ENCODE results near the gene LRSAM1. TPM values are rescaled to one million over a fixed set of nuclear protein-coding genes. Genes with fewer than 3 reads are reported as not detected.

The LRSAM1 gene
- total RNA-seq, 1 donor: 12.3 TPM

DNA sequence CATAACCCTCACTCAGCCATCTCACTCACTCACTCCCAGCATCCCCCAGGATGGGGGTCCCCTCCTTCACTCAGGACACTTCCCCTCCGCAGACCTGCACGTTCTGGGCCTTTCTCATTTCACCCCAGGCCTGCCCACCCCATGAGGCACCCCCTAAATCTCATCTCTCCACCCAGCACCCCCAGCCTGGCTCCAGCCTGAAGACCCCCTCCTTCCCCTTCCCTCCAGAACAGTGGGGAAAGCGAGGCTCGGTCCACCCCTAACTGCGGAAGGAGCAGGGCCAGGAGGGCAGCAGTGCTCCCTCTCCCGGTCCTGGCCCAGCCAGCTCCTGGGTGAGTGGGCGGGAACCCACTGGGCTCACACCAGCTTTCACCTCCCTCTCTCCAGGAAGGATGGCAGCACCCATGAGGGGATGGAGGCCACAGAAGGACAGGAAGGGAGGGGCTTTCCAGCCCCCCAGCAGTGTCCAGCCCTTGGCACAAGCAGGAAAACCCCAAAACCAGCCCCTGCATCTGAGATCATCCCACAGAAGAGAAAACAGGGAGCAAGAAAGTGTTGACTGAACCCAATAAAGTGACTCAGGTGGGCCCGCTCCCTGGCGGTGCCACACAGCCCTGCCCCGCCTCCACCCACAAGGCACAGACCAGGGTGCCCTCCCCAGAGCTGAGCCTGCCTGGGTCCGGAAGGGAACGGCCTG, 55.0 kb downstream of the LRSAM1 start:
- H3K4me1 ChIP-seq (ENCODE audit: insufficient read depth, low read length): no peaks in the 10 kb centered on the region
- TF ChIP-seq, protein P1, sequence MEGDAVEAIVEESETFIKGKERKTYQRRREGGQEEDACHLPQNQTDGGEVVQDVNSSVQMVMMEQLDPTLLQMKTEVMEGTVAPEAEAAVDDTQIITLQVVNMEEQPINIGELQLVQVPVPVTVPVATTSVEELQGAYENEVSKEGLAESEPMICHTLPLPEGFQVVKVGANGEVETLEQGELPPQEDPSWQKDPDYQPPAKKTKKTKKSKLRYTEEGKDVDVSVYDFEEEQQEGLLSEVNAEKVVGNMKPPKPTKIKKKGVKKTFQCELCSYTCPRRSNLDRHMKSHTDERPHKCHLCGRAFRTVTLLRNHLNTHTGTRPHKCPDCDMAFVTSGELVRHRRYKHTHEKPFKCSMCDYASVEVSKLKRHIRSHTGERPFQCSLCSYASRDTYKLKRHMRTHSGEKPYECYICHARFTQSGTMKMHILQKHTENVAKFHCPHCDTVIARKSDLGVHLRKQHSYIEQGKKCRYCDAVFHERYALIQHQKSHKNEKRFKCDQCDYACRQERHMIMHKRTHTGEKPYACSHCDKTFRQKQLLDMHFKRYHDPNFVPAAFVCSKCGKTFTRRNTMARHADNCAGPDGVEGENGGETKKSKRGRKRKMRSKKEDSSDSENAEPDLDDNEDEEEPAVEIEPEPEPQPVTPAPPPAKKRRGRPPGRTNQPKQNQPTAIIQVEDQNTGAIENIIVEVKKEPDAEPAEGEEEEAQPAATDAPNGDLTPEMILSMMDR (IDR thresholded peaks at IDR 0.05; ENCODE audit: extremely low read depth, low read depth, low read length): no peak
- H3K79me2 ChIP-seq (ENCODE audit: insufficient read depth, low read length): peaks cover 74% of the 10 kb centered on the region
- H3K4me3 ChIP-seq (ENCODE audit: insufficient read depth, low read length): no peak overlapping the region
- DNase-seq (ENCODE audit: insufficient read length, low spot score, missing footprints): peak; percentile 65
- H3K9me3 ChIP-seq (ENCODE audit: low read depth, low read length): no peaks in the 10 kb centered on the region
- H3K27me3 ChIP-seq (ENCODE audit: insufficient read depth, low read length): no peaks in the 10 kb centered on the region
- H4K20me1 ChIP-seq (ENCODE audit: insufficient read depth, low read length): peaks cover 19% of the 10 kb centered on the region
- H2AFZ ChIP-seq (ENCODE audit: low read length): no peak overlapping the region
- peaks cover 91% of the 10 kb centered on the region for H3K36me3 ChIP-seq (ENCODE audit: insufficient read depth, low read length)
- H3K27ac ChIP-seq (ENCODE audit: low read depth, low read length): peak overlapping the region; percentile 28
- H3K4me2 ChIP-seq (ENCODE audit: insufficient read depth, low read length): no peak overlapping the region

DNA sequence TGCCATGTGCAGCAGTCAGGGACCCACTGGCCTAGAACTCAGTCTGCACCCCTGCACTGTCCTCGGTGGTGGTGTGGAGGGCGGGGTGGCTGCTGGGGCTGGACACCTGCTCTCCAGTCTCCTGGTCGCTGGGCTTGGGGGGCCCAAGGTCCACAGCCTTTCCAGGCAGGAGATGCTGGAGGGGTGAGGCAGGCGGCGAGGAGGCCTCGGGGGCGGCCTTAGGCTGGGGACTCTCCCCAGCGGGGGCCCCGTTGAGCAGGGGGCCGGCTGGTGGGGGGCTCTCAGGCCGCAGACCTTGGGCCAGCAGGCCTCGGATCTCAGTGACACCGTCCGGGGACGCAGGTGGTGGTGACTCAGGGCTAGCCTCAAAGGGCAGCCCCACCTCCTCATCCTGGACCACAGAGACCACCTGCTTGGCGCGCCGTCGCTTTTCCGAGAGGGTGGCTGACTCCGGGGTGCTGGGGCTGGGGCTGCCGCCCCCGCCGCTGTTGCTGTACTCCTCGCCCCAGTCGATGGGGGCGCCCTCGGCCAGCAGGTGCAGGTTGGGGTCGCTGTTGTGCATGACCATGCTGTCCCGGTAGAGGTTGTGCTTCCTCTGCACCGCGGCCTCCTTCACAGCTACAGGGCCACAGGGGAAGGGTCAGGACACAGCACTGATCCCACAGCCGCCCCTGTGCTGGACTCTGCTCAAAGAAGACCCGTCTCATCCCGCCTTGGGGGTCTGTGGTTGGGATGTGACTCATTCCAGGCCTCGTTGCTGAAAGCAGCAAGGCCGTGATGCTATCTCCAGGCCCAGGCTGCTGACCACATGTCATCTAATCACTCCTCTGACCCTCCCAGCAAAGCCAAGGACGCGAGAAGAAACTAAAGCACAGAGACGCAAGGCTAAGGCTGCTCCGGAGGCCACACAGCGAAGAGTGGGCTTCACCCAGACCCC, 55.8 kb downstream of the LRSAM1 start:
- H3K4me1 ChIP-seq (ENCODE audit: insufficient read depth, low read length): no peaks in the 10 kb centered on the region
- H3K4me3 ChIP-seq (ENCODE audit: insufficient read depth, low read length): no peak overlapping the region
- H3K4me2 ChIP-seq (ENCODE audit: insufficient read depth, low read length): no peak overlapping the region
- H3K27ac ChIP-seq (ENCODE audit: low read depth, low read length): peak overlapping the region; percentile 28
- H3K79me2 ChIP-seq (ENCODE audit: insufficient read depth, low read length): peaks cover 82% of the 10 kb centered on the region
- no peaks in the 10 kb centered on the region for H3K27me3 ChIP-seq (ENCODE audit: insufficient read depth, low read length)
- no peak overlapping the region for H2AFZ ChIP-seq (ENCODE audit: low read length)
- peaks cover 92% of the 10 kb centered on the region for H3K36me3 ChIP-seq (ENCODE audit: insufficient read depth, low read length)
- peak; percentile 85 for DNase-seq (ENCODE audit: insufficient read length, low spot score, missing footprints)
- no peaks in the 10 kb centered on the region for H3K9me3 ChIP-seq (ENCODE audit: low read depth, low read length)
- TF ChIP-seq, protein P1 (IDR thresholded peaks at IDR 0.05; ENCODE audit: extremely low read depth, low read depth, low read length): no peak
- H4K20me1 ChIP-seq (ENCODE audit: insufficient read depth, low read length): peaks cover 25% of the 10 kb centered on the region

DNA sequence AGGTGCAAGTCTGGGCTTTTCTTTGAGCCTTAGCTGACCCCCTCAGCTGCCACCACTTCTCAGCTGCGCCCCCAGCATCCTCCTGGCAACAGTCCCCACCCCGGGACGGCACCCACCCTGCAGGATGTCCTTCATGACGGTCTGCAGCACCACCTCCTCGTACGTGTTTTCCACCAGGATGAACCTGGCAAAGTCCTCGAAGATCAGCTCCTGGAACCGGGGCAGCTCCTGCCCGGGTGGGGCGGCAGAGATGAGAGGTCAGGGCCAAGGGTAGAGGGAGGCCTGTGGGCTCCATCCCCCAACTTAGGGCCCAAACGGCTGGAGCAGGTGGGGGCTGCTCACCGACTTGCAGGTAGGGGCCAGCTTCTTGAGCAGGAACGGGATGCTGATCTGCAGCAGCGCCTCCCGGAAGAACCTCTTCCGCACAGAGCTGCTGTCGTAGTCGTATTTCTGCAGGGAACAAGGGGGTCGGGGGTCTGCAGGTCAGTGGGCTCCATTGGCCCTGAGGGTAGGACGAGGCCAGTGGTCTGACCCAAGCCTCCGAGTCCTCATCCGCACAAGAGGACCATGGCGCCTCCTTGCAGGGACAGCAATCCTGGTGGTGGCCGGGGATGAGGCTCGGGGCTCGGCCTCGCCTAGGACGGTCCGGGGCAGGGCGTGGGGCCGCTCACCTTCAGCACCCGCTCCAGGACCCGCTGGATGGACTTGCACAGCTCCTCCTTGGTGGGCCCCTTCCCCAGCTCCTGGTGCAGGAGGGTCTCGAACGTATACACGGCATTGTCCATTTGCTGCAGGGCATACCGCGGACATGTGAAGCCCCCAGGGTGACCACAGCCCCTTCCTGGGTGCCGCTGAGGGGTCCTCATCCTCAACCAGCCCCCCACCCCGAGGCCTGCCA, 56.7 kb downstream of the LRSAM1 start:
- H3K27ac ChIP-seq (ENCODE audit: low read depth, low read length): no peak overlapping the region
- H4K20me1 ChIP-seq (ENCODE audit: insufficient read depth, low read length): peaks cover 25% of the 10 kb centered on the region
- peaks cover 87% of the 10 kb centered on the region for H3K79me2 ChIP-seq (ENCODE audit: insufficient read depth, low read length)
- peaks cover 92% of the 10 kb centered on the region for H3K36me3 ChIP-seq (ENCODE audit: insufficient read depth, low read length)
- DNase-seq (ENCODE audit: insufficient read length, low spot score, missing footprints): peak; percentile 52
- no peaks in the 10 kb centered on the region for H3K27me3 ChIP-seq (ENCODE audit: insufficient read depth, low read length)
- H2AFZ ChIP-seq (ENCODE audit: low read length): no peak overlapping the region
- TF ChIP-seq, protein P1 (IDR thresholded peaks at IDR 0.05; ENCODE audit: extremely low read depth, low read depth, low read length): no peak
- no peaks in the 10 kb centered on the region for H3K9me3 ChIP-seq (ENCODE audit: low read depth, low read length)
- no peaks in the 10 kb centered on the region for H3K4me1 ChIP-seq (ENCODE audit: insufficient read depth, low read length)
- H3K4me2 ChIP-seq (ENCODE audit: insufficient read depth, low read length): no peak overlapping the region
- H3K4me3 ChIP-seq (ENCODE audit: insufficient read depth, low read length): no peak overlapping the region

Data from osteoblast (primary cell).